SK-N-SH treated with all-trans-retinoic acid at 6 μM for 48 hours (cell line): ENCODE data around the gene FAM83C.

ENCODE experiments used
- ATAC-seq: fragments of 200-7000 bp; cut with Tn5 transposase; 3 replicates; pipeline ENCODE4 v1.9.1; 2020; ENCODE audit warnings: mild to moderate bottlenecking, moderate library complexity
- ARNTL ChIP-seq: fragments of 450-650 bp; formaldehyde crosslinking; IDR thresholded peaks from 2 replicates; pipeline ENCODE4 v1.5.0; 2020; ENCODE audit warnings: low read depth, mild to moderate bottlenecking, moderate library complexity, borderline replicate concordance
- BACH2 ChIP-seq: fragments of 250-450 bp; sonication (Bioruptor Pico); IDR thresholded peaks from 2 replicates; pipeline ENCODE4 v1.9.0; 2021; ENCODE audit warnings: mild to moderate bottlenecking, borderline replicate concordance
- CSDC2 ChIP-seq: fragments of 250-450 bp; sonication (Bioruptor Pico); IDR thresholded peaks from 2 replicates; pipeline ENCODE4 v1.5.0; 2020; ENCODE audit warnings: mild to moderate bottlenecking, moderate library complexity
- GLIS3 ChIP-seq: fragments of 250-450 bp; sonication (Bioruptor Pico); IDR thresholded peaks from 2 replicates; pipeline ENCODE4 v1.5.0; 2020; ENCODE audit warnings: mild to moderate bottlenecking, moderate library complexity
- ISL1 ChIP-seq: fragments of 250-450 bp; sonication (Bioruptor Pico); IDR thresholded peaks from 2 replicates; pipeline ENCODE4 v2.1.2; 2022; ENCODE audit warnings: mild to moderate bottlenecking, moderate library complexity
- OSR1 ChIP-seq: fragments of 250-450 bp; sonication (Bioruptor Pico); IDR thresholded peaks from 2 replicates; pipeline ENCODE4 v1.8.0; 2022; ENCODE audit warnings: moderate library complexity, mild to moderate bottlenecking, inconsistent platforms
- PPARA ChIP-seq: fragments of 250-450 bp; sonication (Bioruptor Pico); IDR thresholded peaks from 2 replicates; pipeline ENCODE4 v1.5.0; 2020; ENCODE audit warnings: mild to moderate bottlenecking, borderline replicate concordance
- RARB ChIP-seq: fragments of 250-450 bp; sonication (Bioruptor Pico); IDR thresholded peaks from 2 replicates; pipeline ENCODE4 v1.8.0; 2021; ENCODE audit warnings: mild to moderate bottlenecking, moderate library complexity
- SNAI2 ChIP-seq: fragments of 250-450 bp; sonication (Bioruptor Pico); IDR thresholded peaks from 2 replicates; pipeline ENCODE4 v1.5.0; 2020; ENCODE audit warnings: mild to moderate bottlenecking, moderate library complexity
- TCF4 ChIP-seq: fragments of 250-450 bp; sonication (Bioruptor Pico); IDR thresholded peaks from 2 replicates; pipeline ENCODE4 v1.8.0; 2021; ENCODE audit warnings: mild to moderate bottlenecking, moderate library complexity, borderline replicate concordance
- TOX ChIP-seq: fragments of 250-450 bp; sonication (Bioruptor Pico); IDR thresholded peaks from 2 replicates; pipeline ENCODE4 v1.8.0; 2021; ENCODE audit warnings: mild to moderate bottlenecking, moderate library complexity, borderline replicate concordance
- ZFP3 ChIP-seq: fragments of 250-450 bp; sonication (Bioruptor Pico); IDR thresholded peaks from 2 replicates; pipeline ENCODE4 v1.5.0; 2020; ENCODE audit warnings: mild to moderate bottlenecking, moderate library complexity
- ZFP30 ChIP-seq: fragments of 450-650 bp; formaldehyde crosslinking; IDR thresholded peaks from 2 replicates; pipeline ENCODE4 v1.5.0; 2022; ENCODE audit warnings: mild to moderate bottlenecking, moderate library complexity
- ZNF70 ChIP-seq: fragments of 450-650 bp; formaldehyde crosslinking; IDR thresholded peaks from 2 replicates; pipeline ENCODE4 v1.5.0; 2020; ENCODE audit warnings: mild to moderate bottlenecking, moderate library complexity
- ZNF8 ChIP-seq: fragments of 450-650 bp; formaldehyde crosslinking; IDR thresholded peaks from 2 replicates; pipeline ENCODE4 v1.5.0; 2020; ENCODE audit warnings: mild to moderate bottlenecking, moderate library complexity
- TF ChIP-seq, protein P1 (sequence below): fragments of 250-450 bp; sonication (Bioruptor Pico); IDR thresholded peaks from 2 replicates; pipeline ENCODE4 v1.5.1; 2020; ENCODE audit warnings: low read depth, mild to moderate bottlenecking, moderate library complexity
- TF ChIP-seq, protein P2 (sequence below): fragments of 250-450 bp; sonication (Bioruptor Pico); IDR thresholded peaks from 2 replicates; pipeline ENCODE4 v1.8.0; 2021; ENCODE audit warnings: low read depth, mild to moderate bottlenecking, moderate library complexity, borderline replicate concordance
- TF ChIP-seq, protein P3 (sequence below): fragments of 250-450 bp; sonication (Bioruptor Pico); IDR thresholded peaks from 2 replicates; pipeline ENCODE4 v1.8.0; 2020; ENCODE audit warnings: mild to moderate bottlenecking, moderate library complexity, borderline replicate concordance

Gene FAM83C

DNA sequence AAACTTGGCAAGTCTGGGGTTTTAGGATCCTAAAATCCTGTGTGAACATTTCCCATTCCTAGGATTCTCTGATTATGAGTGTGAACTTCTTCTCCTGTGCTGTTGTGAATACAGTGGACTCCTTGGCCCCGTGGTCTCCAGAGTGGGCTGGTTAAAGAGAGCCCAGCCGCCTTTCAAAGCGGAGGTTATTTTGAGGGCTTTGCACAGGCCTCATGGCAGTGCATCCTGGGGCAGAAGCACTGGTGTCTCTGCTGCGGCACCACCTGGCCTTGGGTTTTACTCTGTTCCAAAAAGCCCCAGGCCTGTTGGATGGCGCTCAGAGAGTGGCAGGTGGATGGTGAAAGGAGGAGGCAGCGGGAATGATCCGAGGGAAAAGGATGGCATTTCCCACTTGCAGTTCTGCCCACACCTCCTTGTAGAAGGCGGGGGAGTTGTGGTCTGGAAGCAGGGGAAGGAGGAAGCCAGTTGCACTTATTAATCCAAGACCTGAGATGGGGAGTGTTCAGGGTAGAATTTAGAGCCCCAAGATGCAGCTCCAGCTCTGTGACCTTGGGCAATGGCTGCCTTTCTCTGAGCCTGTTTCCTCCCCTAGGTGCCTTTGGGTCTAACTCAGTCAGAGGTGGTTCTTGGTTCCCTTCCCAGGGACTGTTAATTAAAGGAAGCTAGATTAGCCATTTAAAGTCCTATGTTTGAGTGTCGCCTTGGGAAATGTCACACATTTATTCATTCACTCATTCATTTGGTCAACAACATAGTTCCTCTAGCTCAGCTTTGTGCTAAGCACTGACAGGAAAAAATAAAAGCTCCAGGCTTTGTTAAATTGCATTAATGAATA is 43.4 kb downstream of the FAM83C start (continued):
- TF ChIP-seq, protein P1, sequence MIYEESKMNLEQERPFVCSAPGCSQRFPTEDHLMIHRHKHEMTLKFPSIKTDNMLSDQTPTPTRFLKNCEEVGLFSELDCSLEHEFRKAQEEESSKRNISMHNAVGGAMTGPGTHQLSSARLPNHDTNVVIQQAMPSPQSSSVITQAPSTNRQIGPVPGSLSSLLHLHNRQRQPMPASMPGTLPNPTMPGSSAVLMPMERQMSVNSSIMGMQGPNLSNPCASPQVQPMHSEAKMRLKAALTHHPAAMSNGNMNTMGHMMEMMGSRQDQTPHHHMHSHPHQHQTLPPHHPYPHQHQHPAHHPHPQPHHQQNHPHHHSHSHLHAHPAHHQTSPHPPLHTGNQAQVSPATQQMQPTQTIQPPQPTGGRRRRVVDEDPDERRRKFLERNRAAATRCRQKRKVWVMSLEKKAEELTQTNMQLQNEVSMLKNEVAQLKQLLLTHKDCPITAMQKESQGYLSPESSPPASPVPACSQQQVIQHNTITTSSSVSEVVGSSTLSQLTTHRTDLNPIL (CRISPR knock-in tag), result no peak
- no peak for TF ChIP-seq PPARA (CRISPR knock-in tag)
- TF ChIP-seq TOX (CRISPR knock-in tag), result no peak
- TF ChIP-seq CSDC2 (CRISPR knock-in tag), result no peak

DNA sequence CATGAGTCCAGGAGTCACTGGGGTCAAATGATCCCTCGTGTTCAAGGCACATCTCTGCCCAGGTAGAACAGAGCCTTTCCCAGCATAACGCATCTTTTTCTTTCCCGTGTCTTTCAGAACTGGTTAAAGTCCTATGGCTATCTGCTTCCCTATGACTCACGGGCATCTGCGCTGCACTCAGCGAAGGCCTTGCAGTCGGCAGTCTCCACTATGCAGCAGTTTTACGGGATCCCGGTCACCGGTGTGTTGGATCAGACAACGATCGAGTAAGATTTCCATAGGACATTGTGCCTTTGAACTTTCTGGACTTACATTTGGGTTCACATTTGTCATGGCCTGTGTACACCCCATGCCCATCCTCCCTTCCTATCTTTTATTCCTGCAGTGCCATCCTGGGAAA is 45.5 kb downstream of the FAM83C start:
- TF ChIP-seq TCF4 (CRISPR knock-in tag) (no peak), OSR1 (no peak), RARB (CRISPR knock-in tag) (no peak)
- TF ChIP-seq, protein P2, sequence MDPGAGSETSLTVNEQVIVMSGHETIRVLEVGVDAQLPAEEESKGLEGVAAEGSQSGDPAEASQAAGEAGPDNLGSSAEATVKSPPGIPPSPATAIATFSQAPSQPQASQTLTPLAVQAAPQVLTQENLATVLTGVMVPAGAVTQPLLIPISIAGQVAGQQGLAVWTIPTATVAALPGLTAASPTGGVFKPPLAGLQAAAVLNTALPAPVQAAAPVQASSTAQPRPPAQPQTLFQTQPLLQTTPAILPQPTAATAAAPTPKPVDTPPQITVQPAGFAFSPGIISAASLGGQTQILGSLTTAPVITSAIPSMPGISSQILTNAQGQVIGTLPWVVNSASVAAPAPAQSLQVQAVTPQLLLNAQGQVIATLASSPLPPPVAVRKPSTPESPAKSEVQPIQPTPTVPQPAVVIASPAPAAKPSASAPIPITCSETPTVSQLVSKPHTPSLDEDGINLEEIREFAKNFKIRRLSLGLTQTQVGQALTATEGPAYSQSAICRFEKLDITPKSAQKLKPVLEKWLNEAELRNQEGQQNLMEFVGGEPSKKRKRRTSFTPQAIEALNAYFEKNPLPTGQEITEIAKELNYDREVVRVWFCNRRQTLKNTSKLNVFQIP (CRISPR knock-in tag), result no peak
- no peak for ATAC-seq

DNA sequence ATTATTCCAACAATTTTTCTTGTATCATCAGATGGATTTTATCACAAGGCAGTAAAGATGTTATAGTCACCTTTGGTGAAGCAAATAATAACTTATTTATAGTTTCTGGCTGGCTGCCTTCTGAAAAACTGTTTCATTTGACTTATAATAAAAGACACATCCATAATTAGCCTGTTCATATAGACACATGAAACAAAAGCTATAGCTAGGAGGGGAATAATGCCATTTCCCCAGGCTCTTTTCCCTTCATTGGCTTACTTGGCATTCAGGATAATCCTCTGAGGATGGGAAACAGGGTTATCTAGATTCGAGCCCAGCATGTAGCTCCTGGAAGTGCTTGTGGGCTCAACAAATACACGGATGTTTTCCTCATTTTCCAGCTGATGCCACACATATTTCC is 48.2 kb downstream of the FAM83C start:
- no peak for ATAC-seq
- TF ChIP-seq ZNF8 (CRISPR knock-in tag), result no peak

DNA sequence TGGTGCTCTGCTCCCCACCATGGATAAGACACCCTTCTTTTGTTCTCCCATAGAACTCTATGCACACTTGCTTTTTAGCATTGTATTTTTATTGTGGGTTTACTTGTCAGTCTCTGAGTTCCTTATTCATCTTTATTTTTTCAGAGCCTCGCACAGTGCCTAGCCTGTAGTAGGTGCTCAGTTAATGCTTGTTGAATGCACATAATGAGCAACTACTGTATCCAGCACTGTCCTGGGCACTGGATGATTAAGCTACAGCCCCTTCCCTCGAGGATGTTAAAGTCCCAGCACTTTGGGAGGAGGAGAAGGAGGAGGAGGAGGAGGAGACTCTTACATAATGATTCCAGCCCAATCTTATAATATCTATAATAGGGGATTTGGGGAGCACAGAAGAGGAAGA is 48.9 kb downstream of the FAM83C start:
- no peak for ATAC-seq
- TF ChIP-seq CSDC2 (CRISPR knock-in tag) (no peak), ZNF70 (no peak), ISL1 (CRISPR knock-in tag) (no peak)
- TF ChIP-seq, protein P2 (CRISPR knock-in tag), result no peak

DNA sequence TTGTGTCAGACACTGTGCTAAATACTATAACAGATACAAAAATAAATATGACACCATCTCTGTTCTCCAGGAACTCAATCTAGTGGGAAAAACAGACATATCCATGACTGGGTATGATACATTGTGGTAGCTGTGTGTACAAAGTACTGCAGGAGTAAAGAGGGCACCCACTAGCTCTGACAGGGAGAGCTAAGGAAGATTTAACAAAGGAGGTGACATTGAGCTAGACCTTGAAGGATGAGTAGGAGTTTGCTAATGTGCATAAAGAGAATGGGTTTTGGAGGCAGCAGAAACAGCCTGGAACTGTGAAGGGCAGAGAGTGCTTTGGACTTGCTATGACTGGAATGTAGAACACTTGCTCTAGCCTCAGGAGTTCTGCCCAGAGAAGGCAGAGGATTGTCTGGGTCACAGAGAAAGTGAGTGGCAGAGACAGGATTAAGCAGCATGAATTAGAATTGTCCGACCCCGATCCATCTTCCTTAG is 51.4 kb downstream of the FAM83C start:
- no peak for ATAC-seq

DNA sequence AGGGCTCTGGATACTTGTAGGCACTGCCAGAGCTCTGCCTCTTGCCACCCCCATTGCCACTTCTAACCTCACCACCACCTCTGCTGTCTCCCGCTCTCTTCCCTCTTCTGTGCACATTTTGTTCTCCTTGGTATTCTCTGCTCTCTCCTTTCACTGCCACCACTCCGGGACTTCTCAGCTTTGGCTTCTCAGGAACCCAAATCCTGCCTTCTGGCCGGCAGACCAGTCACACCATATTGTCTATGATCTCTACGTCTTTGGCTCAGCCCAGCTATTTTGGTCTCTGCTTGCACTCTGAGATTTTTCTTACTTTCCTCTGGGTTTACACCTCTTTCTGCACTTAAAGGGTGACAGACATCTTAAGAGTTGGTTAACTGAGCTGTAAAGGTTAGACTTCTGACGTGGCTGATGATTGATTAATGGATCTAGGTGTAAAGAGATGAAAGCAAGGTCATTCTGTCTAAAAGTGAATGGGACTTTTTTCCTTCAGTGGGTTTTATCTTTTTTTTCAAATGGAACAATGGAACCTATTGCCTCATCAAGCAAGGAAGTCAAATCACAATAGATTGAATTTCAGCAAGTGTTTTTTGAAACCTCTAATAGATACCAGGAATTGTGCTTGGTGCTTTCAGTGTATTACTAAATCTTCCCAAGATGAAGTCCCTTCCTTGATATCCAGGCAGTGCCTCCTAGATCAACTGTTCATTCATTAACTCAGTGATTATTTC is 52.0 kb downstream of the FAM83C start:
- TF ChIP-seq, protein P2 (CRISPR knock-in tag), result no peak
- TF ChIP-seq ZFP3 (CRISPR knock-in tag), result no peak
- TF ChIP-seq, protein P3, sequence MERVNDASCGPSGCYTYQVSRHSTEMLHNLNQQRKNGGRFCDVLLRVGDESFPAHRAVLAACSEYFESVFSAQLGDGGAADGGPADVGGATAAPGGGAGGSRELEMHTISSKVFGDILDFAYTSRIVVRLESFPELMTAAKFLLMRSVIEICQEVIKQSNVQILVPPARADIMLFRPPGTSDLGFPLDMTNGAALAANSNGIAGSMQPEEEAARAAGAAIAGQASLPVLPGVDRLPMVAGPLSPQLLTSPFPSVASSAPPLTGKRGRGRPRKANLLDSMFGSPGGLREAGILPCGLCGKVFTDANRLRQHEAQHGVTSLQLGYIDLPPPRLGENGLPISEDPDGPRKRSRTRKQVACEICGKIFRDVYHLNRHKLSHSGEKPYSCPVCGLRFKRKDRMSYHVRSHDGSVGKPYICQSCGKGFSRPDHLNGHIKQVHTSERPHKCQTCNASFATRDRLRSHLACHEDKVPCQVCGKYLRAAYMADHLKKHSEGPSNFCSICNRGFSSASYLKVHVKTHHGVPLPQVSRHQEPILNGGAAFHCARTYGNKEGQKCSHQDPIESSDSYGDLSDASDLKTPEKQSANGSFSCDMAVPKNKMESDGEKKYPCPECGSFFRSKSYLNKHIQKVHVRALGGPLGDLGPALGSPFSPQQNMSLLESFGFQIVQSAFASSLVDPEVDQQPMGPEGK, result no peak
- no peak for TF ChIP-seq PPARA (CRISPR knock-in tag)
- TF ChIP-seq TOX (CRISPR knock-in tag), result no peak
- no peak for TF ChIP-seq ARNTL (CRISPR knock-in tag)
- TF ChIP-seq GLIS3 (CRISPR knock-in tag), result no peak
- no peak for TF ChIP-seq ZFP30 (CRISPR knock-in tag)
- no peak for TF ChIP-seq ZNF8 (CRISPR knock-in tag)
- no peak for ATAC-seq

More for the DNA sequence above, 51.4 kb downstream of the FAM83C start:
- TF ChIP-seq BACH2 (CRISPR knock-in tag) (no peak), TCF4 (CRISPR knock-in tag) (no peak), ZFP3 (CRISPR knock-in tag) (peak; percentile 92), SNAI2 (no peak)
